HepG2 (cell line): ENCODE measurements around the gene C17orf58. TPM values are rescaled to one million over a fixed set of nuclear protein-coding genes. Genes with fewer than 3 reads are reported as not detected.
A peak's percentile ranks its signal among the peaks of the same experiment; 100 is the strongest.

Source experiments
- ADNP ChIP-seq: sonication (generic); formaldehyde crosslinking; IDR thresholded peaks from 2 replicates; pipeline ENCODE4 v1.4.0; 2020; ENCODE audit warnings: missing genetic modification reagents
- CHD2 ChIP-seq: IDR thresholded peaks from 2 replicates; pipeline ENCODE4 v1.6.1; 2011; ENCODE audit warnings: low read depth, low read length, improper control_type of control experiment
- MAF1 ChIP-seq: sonication (generic); formaldehyde crosslinking; IDR thresholded peaks from 2 replicates; pipeline ENCODE4 v1.5.0; 2020; ENCODE audit warnings: missing genetic modification reagents, borderline replicate concordance
- REPIN1 ChIP-seq: sonication (generic); formaldehyde crosslinking; IDR thresholded peaks from 2 replicates; pipeline ENCODE4 v1.8.0; 2022; ENCODE audit warnings: missing genetic modification reagents, low read depth, mild to moderate bottlenecking, borderline replicate concordance
- RNF2 ChIP-seq: fragments of 450-650 bp; conservative IDR thresholded peaks from 2 replicates; pipeline ENCODE4 v1.6.1; 2016; ENCODE audit warnings: low read depth
- RXRA ChIP-seq: sonication (generic); formaldehyde crosslinking; IDR thresholded peaks from 2 replicates; pipeline ENCODE4 v1.5.1; 2020; ENCODE audit warnings: missing genetic modification reagents
- SIX1 ChIP-seq: sonication (generic); formaldehyde crosslinking; IDR thresholded peaks from 2 replicates; pipeline ENCODE4 v1.4.0; 2020; ENCODE audit warnings: missing genetic modification reagents, borderline replicate concordance
- SRSF1 ChIP-seq: fragments of 200-400 bp; formaldehyde crosslinking; optimal IDR thresholded peaks from 2 replicates; pipeline ENCODE3; 2017; ENCODE audit warnings: mild to moderate bottlenecking, low read depth, low read length, moderate library complexity
- ZNF292 ChIP-seq: sonication (generic); formaldehyde crosslinking; IDR thresholded peaks from 2 replicates; pipeline ENCODE4 v1.8.1; 2022; ENCODE audit warnings: mild to moderate bottlenecking, low read depth, missing genetic modification reagents, borderline replicate concordance
- ZNF350 ChIP-seq: sonication (generic); formaldehyde crosslinking; IDR thresholded peaks from 2 replicates; pipeline ENCODE4 v1.4.0; 2020; ENCODE audit warnings: mild to moderate bottlenecking, low read depth, missing genetic modification reagents, borderline replicate concordance
- ZNF546 ChIP-seq: sonication (generic); formaldehyde crosslinking; conservative IDR thresholded peaks from 2 replicates; pipeline ENCODE4 v1.8.1; 2023; ENCODE audit warnings: mild to moderate bottlenecking, missing genetic modification reagents
- ZNF569 ChIP-seq: sonication (generic); formaldehyde crosslinking; IDR thresholded peaks from 2 replicates; pipeline ENCODE4 v1.5.0; 2020; ENCODE audit warnings: mild to moderate bottlenecking, missing genetic modification reagents, moderate library complexity, borderline replicate concordance
- ZNF607 ChIP-seq: sonication (generic); formaldehyde crosslinking; IDR thresholded peaks from 2 replicates; pipeline ENCODE4 v1.5.1; 2020; ENCODE audit warnings: missing genetic modification reagents, mild to moderate bottlenecking, borderline replicate concordance
- ZNF660 ChIP-seq: sonication (generic); formaldehyde crosslinking; IDR thresholded peaks from 2 replicates; pipeline ENCODE4 v1.5.1; 2020; ENCODE audit warnings: mild to moderate bottlenecking, low read depth, missing genetic modification reagents, borderline replicate concordance
- ZNF83 ChIP-seq: sonication (generic); formaldehyde crosslinking; IDR thresholded peaks from 2 replicates; pipeline ENCODE4 v1.4.0; 2020; ENCODE audit warnings: missing genetic modification reagents, mild to moderate bottlenecking, borderline replicate concordance
- polyA plus RNA-seq, 8 experiments: library from polyadenylated mRNA; depleted of rRNA in 3 of 8; stranded (reverse) in 7 of 8; unstranded in 1 of 8; fragments of >200 nt; fragmentation: Illumina TruSeq in 4 of 8; extraction: Trizol in 4 of 8; gene quantifications; 2 replicates each; pipeline versions ENCODE4 v1.2.1 to v1.2.3, GENCODE V29; 2011 to 2016; ENCODE audit warnings: low read depth in 4 of 8, missing spikeins in 1 of 8, mixed read lengths in 1 of 8; ENCODE audit not compliant: insufficient read depth in 1 of 8
- total RNA-seq, 5 experiments: library from RNA; depleted of rRNA; stranded (reverse); fragments of >200 nt; fragmentation: Illumina TruSeq; extraction: Trizol; gene quantifications; 2 replicates each; pipeline ENCODE4 v1.2.3, GENCODE V29; 2016; ENCODE audit warnings: low read depth in 1 of 5
- TF ChIP-seq, protein P1 (sequence below): sonication (generic); formaldehyde crosslinking; IDR thresholded peaks from 2 replicates; pipeline ENCODE4 v1.5.0; 2020; ENCODE audit warnings: missing genetic modification reagents
- TF ChIP-seq, protein P2 (sequence below), 2 experiments: sonication (generic) in 1 of 2; formaldehyde crosslinking in 1 of 2; IDR thresholded peaks; 2 replicates each; pipeline versions ENCODE4 v1.4.0 to v1.6.1; 2016 to 2020; ENCODE audit warnings: borderline replicate concordance in 1 of 2, low read depth in 1 of 2, mild to moderate bottlenecking in 1 of 2, missing genetic modification reagents in 1 of 2
- TF ChIP-seq, protein P3 (sequence below): sonication (generic); formaldehyde crosslinking; IDR thresholded peaks from 2 replicates; pipeline ENCODE4 v1.4.0; 2020; ENCODE audit warnings: mild to moderate bottlenecking, low read depth, missing genetic modification reagents
- TF ChIP-seq, protein P4 (sequence below): sonication (generic); IDR thresholded peaks from 2 replicates; pipeline ENCODE4 v1.6.1; 2016; ENCODE audit warnings: low read depth, borderline replicate concordance
- TF ChIP-seq, protein P5 (sequence below): sonication (generic); formaldehyde crosslinking; conservative IDR thresholded peaks from 2 replicates; pipeline ENCODE4 v1.8.0; 2022; ENCODE audit warnings: missing genetic modification reagents

Gene C17orf58
- total and polyA plus RNA-seq, 2 of the 13 experiments (the other 11 are each of a cell fraction or from before 2014, with no cell fraction given): 15.6 to 15.8 TPM

DNA sequence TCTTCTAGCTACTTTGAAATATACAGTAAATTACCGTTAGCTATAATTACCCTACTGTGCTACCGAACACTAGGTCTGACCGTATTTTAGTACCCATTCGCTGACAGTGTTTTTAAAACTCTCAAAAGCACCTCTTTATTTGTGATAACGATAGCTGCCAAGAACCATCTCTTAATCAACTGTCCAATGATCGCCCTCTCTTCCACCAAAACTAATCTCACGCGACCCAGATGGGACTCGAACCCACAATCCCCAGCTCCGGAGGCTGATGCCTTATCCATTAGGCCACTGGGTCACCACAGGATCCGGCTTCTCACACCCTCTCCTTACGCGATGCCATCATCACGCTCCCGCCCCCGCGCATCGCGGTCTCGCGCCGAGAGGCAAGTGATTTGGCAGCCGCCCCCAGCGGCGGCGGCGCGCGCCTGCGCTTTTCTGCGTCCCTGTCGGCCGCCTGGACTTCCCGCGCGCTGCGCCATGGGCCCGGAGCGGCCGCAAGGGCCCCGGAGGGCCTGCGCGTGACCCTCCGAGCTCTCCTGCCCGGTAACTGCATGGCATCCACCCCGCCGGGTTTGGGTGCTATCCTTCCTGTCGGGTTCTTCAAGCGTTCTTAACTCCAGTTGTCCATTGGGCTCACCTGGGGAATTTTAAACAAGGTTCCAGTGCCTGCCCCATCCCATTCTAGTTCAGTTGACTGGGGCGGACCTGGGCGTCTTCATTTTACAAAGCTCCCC is 23.6 kb upstream of the C17orf58 start (continued):
- peak; percentile 86 for TF ChIP-seq ZNF546 (CRISPR knock-in tag)
- TF ChIP-seq, protein P1, sequence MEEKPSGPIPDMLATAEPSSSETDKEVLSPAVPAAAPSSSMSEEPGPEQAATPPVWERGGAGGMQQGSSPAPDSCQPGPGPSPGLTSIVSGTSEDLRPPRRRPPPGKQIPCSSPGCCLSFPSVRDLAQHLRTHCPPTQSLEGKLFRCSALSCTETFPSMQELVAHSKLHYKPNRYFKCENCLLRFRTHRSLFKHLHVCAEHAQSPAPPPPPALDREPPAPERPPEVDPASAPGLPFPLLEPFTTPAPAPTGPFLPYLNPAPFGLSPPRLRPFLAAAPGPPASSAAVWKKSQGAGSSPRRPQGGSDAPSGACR (CRISPR knock-in tag): peak; percentile 97
- peak; percentile 86 for TF ChIP-seq SRSF1
- TF ChIP-seq, protein P2, sequence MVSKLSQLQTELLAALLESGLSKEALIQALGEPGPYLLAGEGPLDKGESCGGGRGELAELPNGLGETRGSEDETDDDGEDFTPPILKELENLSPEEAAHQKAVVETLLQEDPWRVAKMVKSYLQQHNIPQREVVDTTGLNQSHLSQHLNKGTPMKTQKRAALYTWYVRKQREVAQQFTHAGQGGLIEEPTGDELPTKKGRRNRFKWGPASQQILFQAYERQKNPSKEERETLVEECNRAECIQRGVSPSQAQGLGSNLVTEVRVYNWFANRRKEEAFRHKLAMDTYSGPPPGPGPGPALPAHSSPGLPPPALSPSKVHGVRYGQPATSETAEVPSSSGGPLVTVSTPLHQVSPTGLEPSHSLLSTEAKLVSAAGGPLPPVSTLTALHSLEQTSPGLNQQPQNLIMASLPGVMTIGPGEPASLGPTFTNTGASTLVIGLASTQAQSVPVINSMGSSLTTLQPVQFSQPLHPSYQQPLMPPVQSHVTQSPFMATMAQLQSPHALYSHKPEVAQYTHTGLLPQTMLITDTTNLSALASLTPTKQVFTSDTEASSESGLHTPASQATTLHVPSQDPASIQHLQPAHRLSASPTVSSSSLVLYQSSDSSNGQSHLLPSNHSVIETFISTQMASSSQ (IDR thresholded peaks at IDR 0.05; ENCODE audit: low read depth): peak; percentile 69; the same call in 1 of the 2 replicates
- TF ChIP-seq, protein P2 (CRISPR knock-in tag; IDR thresholded peaks at IDR 0.05; ENCODE audit: borderline replicate concordance): peak; percentile 67; the same call in 1 of the 2 replicates
- peak; percentile 81; the same call in 1 of the 2 replicates for TF ChIP-seq ZNF83 (CRISPR knock-in tag)
- TF ChIP-seq RNF2: peak; percentile 95
- peak; percentile 82 for TF ChIP-seq ADNP
- TF ChIP-seq, protein P3, sequence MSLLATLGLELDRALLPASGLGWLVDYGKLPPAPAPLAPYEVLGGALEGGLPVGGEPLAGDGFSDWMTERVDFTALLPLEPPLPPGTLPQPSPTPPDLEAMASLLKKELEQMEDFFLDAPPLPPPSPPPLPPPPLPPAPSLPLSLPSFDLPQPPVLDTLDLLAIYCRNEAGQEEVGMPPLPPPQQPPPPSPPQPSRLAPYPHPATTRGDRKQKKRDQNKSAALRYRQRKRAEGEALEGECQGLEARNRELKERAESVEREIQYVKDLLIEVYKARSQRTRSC (CRISPR knock-in tag): no peak
- TF ChIP-seq MAF1 (CRISPR knock-in tag): peak; percentile 100
- peak; percentile 50; the same call in 1 of the 2 replicates for TF ChIP-seq ZNF292 (CRISPR knock-in tag)
- TF ChIP-seq ZNF607 (CRISPR knock-in tag): peak; percentile 94
- TF ChIP-seq, protein P4, sequence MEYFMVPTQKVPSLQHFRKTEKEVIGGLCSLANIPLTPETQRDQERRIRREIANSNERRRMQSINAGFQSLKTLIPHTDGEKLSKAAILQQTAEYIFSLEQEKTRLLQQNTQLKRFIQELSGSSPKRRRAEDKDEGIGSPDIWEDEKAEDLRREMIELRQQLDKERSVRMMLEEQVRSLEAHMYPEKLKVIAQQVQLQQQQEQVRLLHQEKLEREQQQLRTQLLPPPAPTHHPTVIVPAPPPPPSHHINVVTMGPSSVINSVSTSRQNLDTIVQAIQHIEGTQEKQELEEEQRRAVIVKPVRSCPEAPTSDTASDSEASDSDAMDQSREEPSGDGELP: peak; percentile 67; the same call in 1 of the 2 replicates
- peak; percentile 84 for TF ChIP-seq RXRA (CRISPR knock-in tag)
- peak; percentile 89 for TF ChIP-seq SIX1
- TF ChIP-seq ZNF660 (CRISPR knock-in tag): no peak
- TF ChIP-seq ZNF350 (CRISPR knock-in tag): peak; percentile 97
- peak; percentile 99 for TF ChIP-seq REPIN1 (CRISPR knock-in tag)
- TF ChIP-seq, protein P5, sequence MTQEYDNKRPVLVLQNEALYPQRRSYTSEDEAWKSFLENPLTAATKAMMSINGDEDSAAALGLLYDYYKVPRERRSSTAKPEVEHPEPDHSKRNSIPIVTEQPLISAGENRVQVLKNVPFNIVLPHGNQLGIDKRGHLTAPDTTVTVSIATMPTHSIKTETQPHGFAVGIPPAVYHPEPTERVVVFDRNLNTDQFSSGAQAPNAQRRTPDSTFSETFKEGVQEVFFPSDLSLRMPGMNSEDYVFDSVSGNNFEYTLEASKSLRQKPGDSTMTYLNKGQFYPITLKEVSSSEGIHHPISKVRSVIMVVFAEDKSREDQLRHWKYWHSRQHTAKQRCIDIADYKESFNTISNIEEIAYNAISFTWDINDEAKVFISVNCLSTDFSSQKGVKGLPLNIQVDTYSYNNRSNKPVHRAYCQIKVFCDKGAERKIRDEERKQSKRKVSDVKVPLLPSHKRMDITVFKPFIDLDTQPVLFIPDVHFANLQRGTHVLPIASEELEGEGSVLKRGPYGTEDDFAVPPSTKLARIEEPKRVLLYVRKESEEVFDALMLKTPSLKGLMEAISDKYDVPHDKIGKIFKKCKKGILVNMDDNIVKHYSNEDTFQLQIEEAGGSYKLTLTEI (CRISPR knock-in tag): no peak
- TF ChIP-seq ZNF569 (CRISPR knock-in tag): peak; percentile 85; the same call in 1 of the 2 replicates
- TF ChIP-seq CHD2: peak; percentile 88
